H4 (cell line): ENCODE results near the gene PPP1R27. TPM values are rescaled to one million over a fixed set of nuclear protein-coding genes. Genes with fewer than 3 reads are reported as not detected.

Source experiments
- DNase-seq: peaks from one replicate; pipeline ENCODE4 v3.0.0-alpha.2; 2015; ENCODE audit warnings: low spot score
- total RNA-seq: library from RNA; depleted of rRNA; stranded (reverse); fragments of >200 nt; shearing (Covaris generic); gene quantifications from 2 replicates; pipeline ENCODE4 v1.2.3, GENCODE V29; 2014; rRNA removed

The PPP1R27 gene
- total RNA-seq, 1 experiment from 2014 or later: not detected

DNA sequence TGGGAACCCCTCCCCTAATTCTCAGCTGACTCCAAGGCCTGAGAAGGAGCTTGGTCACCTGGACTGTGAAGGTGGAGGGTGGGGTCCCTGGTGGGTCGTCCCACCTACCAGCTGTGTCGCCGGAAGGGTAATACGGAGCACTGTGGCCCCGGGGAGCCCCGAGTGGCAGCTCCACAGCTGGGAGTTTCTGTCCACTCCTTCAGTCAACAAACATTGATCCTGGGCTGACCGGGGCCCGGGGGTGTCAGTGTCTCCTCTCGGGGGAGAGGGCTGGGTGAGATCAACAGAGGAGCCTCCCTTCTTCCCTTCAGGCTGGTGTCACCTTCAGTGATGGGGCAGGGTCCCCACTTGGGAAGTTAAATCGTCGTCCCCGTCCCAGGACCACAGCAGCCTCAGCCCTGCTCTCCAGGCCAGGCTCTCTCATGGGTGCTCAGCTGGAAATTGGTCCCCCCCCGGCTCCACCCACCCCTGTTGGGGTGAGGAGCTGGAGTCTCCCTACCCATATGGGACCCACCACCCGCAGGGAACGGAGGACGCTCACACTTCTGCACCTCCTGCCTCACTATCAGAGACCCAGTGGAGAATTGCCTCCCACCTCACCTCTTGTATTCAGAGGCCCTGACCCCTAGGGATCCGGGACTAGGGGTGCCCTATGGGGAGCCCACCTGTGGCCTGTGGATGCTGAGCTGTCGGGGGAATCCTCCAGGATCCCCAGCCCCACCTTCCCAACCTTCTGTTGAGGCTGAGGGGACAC, 29.0 kb downstream of the PPP1R27 start:
- no peak for DNase-seq

DNA sequence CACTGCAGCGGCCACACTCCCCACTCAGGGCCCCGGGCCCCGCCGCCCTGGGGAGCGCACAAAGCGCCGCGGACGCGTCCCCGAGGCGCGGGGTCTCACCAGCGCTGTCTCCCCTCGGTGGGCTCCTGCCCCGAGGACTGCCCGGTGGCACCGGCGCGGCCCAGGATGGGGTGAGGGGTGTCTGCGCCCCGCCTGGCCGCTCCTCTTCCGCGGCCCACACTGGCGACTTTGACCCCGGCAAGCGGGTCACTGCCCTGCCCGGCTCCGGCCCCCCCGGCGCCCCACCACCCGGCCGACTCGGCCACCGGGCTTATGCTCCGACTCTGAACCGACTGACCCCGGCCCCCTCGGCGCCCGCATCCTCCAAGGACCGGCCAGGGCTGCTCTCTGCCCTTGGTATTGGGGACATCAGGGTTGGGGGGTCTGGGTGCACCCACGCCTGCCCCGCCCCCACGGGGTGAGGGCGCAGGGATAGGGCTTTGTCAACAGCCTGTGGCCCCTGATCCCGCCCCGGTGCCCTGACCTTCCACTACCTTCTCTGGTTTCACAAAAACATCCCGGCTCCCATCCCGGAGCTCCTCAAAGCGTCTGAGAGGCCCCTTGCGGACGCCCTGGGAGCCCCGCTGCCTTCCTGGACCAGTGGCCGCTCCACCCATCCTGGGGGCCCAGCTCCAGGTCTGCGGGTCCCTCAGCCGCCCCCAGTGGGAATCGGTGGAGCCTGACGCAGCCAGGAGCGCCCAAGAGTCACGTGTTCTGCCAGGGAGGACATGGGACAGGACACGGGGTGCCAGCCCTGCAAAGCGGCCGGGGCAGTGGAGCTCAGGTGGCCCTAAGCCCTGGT, 30.1 kb downstream of the PPP1R27 start:
- DNase-seq: no peak

DNA sequence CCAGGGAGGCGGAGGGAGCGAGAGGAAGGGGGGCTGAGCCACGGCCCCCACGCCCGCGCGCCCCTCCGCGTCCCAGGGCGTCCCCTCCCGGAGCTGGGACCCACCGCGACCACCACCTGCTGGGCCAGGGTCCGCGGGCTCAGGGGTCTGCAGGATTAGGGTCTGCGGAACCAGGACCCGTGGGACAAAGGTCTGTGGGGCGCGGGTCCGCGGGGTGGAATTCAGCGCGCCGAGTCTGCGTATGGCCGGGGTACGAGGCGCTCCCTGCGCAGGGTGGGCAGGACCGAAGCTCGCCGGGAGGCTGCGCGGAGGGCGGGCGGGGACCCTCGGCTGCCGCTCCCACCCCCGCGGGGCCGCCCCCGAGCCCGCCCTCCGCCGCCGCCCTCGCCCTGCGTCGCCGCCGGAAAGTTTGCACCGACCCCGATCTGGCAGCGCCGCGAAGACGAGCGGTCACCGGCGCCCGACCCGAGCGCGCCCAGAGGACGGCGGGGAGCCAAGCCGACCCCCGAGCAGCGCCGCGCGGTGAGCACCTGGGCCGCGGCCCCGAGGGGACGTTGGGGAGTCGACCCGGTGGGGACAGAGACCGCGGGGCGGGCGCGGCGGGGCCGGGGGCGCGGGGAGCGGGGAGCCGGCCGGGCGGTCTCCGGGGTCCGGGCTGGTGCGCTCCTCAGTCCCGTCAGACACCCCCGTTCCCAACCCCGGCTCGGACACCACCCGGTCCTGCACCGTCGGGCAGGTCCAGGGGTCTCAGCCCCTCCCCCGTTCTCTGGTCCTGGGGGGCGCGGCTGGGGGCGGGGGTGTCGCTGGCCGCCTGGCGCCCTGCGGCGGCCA, 30.9 kb downstream of the PPP1R27 start, which contains the start of gene GCGR:
TSS of gene GCGR (plus strand) at position 423 of the 831 bp plus-strand sequence. CDS start 4,869 bp downstream, outside the sequence.
- DNase-seq: no peak

DNA sequence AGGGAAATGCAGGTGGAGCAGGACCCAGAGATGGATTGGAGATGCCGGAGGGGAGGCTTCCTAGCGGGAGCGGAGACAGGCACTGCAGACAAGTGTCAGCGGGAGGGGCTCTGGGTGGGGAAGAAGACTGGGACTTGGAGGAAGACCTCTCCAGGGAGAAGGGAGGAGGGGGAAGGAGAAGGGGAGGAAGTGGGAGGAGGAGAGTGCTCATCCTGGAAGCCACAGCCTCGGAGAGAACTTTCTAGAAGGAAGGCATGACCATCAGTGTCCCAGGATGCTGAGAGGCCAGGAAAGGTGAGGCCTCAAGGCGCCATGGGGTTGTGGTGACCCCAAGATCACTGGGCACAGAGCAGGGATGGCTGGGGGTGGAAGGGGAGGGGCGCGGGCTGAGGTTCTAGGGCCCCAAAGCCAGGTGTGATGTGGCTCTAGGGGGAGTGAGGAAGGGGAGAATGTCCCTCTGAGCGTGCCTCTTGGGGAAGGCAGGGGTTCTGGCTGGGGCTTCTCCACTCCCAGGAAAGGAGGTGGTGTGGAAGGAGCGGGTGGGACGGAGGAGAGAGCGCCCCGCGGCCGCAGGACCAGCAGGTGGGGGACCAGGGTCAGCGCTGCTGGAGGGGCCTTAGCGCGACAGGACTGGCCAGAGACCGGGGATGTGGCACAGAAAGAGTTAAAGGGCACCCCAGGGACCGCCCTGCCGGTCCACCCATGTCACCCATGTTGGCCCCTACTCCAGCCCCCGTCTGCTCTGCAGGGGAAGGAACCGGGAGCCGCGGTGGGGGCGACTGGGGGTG, 31.8 kb downstream of the PPP1R27 start:
- no peak for DNase-seq

DNA sequence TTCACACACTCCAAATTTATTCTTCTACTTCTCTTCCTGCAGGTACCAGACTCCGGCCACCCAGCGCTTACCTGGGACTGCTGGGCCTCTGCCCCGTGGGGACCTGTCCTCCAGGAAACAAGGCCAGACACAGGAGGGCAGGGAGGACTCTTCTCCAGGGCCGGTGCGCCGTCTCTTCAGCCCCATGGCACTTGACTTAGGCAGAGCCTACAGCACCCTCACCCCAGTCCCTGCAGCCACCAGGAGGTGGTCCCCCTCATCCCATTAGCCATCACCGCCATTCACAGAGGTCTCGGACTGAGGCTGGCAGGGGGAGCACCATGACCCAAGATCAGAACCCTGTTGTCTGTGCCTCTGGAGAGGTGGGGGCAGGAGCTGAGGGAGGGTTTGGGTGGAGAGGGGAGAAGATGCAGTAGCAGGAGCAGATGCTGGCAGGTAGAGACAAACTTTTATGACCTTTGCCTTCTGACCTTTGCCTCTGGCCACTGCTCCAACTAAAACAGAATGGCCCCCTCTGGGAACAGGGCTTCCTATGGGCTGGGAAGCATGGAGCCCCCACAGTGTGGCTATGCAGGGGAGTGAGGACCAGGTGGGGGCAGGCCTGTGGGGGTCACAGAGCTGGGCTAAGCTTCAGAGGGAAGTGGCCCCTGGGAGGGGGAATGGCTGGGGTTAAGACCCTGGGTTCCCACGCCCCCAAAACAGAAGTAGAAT, 32.6 kb downstream of the PPP1R27 start:
- DNase-seq: no peak

DNA sequence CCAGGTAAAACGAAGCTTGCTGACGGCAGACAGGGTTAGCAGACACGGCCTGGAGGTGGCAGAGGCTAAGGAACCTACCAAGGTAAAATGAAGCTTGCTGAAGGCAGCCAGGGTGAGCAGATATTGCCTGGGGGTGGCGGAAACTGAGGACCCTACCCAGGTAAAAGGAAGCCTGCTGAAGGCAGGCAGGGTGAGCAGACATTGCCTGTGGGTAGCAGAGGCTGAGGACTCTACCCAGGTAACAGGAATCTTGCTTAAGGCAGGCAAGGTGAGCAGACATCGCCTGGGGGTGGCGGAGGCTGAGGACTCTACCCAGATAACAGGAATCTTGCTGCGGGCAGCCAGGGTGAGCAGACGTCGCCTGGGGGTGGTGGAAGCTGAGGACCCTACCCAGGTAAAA, 33.5 kb downstream of the PPP1R27 start:
- DNase-seq: no peak

DNA sequence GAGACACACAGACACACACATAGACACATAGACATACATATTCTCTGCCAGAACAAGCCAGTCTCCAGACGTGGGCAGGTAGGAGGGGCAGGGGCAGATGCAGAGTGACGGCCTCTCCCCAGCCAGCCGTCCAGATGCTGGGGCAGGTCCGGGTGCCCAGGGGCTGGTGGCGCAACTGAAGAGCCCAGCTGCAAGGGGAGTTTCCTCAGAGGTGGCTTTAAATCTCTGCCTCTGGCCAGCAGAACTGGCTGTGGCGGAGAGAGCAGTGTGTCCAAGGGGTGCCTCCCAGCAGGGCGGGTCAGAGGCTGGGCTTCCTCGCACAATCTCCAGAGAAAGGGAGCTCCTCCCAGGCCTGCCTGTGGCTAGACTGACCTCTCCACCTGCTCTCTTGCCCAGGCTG, 40.3 kb downstream of the PPP1R27 start:
- no peak for DNase-seq

DNA sequence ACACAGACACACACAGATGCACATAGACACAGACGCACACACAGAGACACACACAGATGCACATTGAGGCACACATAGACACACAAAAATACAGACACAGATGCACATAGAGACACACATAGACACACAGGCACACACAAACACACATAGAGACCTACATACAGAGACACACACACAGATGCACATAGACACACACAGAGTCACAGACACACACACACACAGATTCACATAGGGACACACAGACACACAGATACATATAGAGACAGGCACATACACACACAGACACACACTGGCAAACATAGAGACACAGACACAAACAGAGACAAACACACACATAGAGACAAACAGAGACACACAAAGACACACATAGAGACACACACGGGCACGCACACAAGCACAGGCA, 40.8 kb downstream of the PPP1R27 start:
- DNase-seq: no peak

DNA sequence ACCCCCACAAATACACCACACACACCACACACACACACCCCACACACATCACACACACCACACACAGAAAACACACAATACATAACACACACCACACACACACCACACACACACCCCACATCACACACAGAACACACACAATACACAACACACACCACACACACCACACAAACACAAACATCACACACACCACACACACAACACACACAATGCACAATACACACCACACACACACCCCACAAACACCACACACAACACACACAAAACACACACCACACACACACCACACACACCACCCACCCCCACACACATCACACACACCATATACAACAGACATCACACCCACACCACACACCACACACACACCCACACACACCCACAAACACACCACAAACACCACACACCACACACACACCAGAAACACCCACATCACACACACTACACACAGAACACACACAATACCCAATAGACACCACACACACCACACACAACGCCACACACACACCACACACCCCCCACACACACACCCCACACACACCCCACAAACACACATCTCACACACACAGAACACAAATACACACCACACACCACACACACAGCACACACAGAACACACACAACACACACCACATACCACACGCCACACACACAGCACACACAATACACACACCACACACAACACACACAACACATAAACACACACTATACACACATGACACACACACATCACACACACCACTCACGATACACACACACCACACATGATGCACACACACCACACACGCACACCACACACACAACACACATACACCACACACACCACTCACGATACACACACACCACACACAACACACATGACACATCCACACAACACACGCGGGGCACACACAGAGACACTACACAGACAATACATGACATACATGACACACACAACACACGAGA, 41.9 kb downstream of the PPP1R27 start:
- DNase-seq: no peak

Other genes starting within 250 kb of the PPP1R27 start
- 55.0 and 63.7 TPM in 2 replicates for gene NPLOC4, start 197.9 kb downstream of the PPP1R27 start, total RNA-seq
- 0.06 and 1.5 TPM in 2 replicates for gene TSPAN10, start 197.9 kb downstream of the PPP1R27 start, total RNA-seq
- gene PDE6G, start 178.5 kb downstream of the PPP1R27 start, total RNA-seq: not detected in 2 replicates
- gene OXLD1, start 168.4 kb downstream of the PPP1R27 start, total RNA-seq: 36.3 and 47.4 TPM in 2 replicates
- 10.7 and 16.7 TPM in 2 replicates for gene CCDC137, start 168.3 kb downstream of the PPP1R27 start, total RNA-seq
- 31.1 and 47.5 TPM in 2 replicates for gene ARL16, start 151.3 kb downstream of the PPP1R27 start, total RNA-seq
- gene HGS, start 151.0 kb downstream of the PPP1R27 start, total RNA-seq: 26.6 and 38.3 TPM in 2 replicates
- gene MRPL12, start 131.7 kb downstream of the PPP1R27 start, total RNA-seq: 16.9 and 21.9 TPM in 2 replicates
- gene SLC25A10, start 122.8 kb downstream of the PPP1R27 start, total RNA-seq: 51.6 and 77.0 TPM in 2 replicates
- gene GCGR, start 30.9 kb downstream of the PPP1R27 start, total RNA-seq: not detected in 2 replicates
- 13.7 and 14.9 TPM in 2 replicates for gene MCRIP1, start 1.8 kb downstream of the PPP1R27 start, total RNA-seq
- 921 and 1,439 TPM in 2 replicates for gene P4HB, start 25.5 kb upstream of the PPP1R27 start, total RNA-seq
- gene ARHGDIA, start 36.3 kb upstream of the PPP1R27 start, total RNA-seq: 78.2 and 78.9 TPM in 2 replicates
- 149 and 166 TPM in 2 replicates for gene ALYREF, start 56.5 kb upstream of the PPP1R27 start, total RNA-seq
- 189 and 222 TPM in 2 replicates for gene ANAPC11, start 56.7 kb upstream of the PPP1R27 start, total RNA-seq
- gene NPB, start 67.2 kb upstream of the PPP1R27 start, total RNA-seq: 0.04 TPM in 1 of 2 replicates, not detected in the other
- gene PCYT2, start 76.3 kb upstream of the PPP1R27 start, total RNA-seq: 34.7 and 39.0 TPM in 2 replicates
- gene SIRT7, start 83.1 kb upstream of the PPP1R27 start, total RNA-seq: 5.5 and 8.7 TPM in 2 replicates
- 8.7 and 9.3 TPM in 2 replicates for gene MAFG, start 92.7 kb upstream of the PPP1R27 start, total RNA-seq
- gene PYCR1, start 102.2 kb upstream of the PPP1R27 start, total RNA-seq: 92.4 and 128 TPM in 2 replicates
- gene MYADML2, start 112.2 kb upstream of the PPP1R27 start, total RNA-seq: not detected in 2 replicates
- 0.06 and 0.45 TPM in 2 replicates for gene NOTUM, start 126.1 kb upstream of the PPP1R27 start, total RNA-seq
- 24.9 and 32.5 TPM in 2 replicates for gene ASPSCR1, start 142.6 kb upstream of the PPP1R27 start, total RNA-seq
- 86.2 and 88.7 TPM in 2 replicates for gene CENPX, start 187.8 kb upstream of the PPP1R27 start, total RNA-seq
- gene LRRC45, start 188.3 kb upstream of the PPP1R27 start, total RNA-seq: 7.3 and 11.3 TPM in 2 replicates
- 15.1 and 21.6 TPM in 2 replicates for gene RAC3, start 196.6 kb upstream of the PPP1R27 start, total RNA-seq
- gene DCXR, start 202.6 kb upstream of the PPP1R27 start, total RNA-seq: 99.5 and 107 TPM in 2 replicates
- 9.1 and 9.9 TPM in 2 replicates for gene RFNG, start 216.8 kb upstream of the PPP1R27 start, total RNA-seq
- gene GPS1, start 216.8 kb upstream of the PPP1R27 start, total RNA-seq: 108 TPM in 2 replicates
- 44.9 and 64.5 TPM in 2 replicates for gene DUS1L, start 230.8 kb upstream of the PPP1R27 start, total RNA-seq